Measurements from ENCODE around the gene ADAM15. TPM values are rescaled to one million over a fixed set of nuclear protein-coding genes. Genes with fewer than 3 reads are reported as not detected.

Gene ADAM15
- total RNA-seq, 1 experiment from 2014 or later: 30.6 TPM

- Mint-ChIP-seq H3K4me1 (peaks cover 16 to 26% of the 10 kb centered on the region in 2 experiments), H3K9me3 (no peaks in the 10 kb centered on the region; a peak in 1 of 5 replicates), H3K4me3 (peak overlapping the region; percentile 66 to 85), H3K27ac (0 out of 7 replicates have a peak overlapping the region, but pooled peaks of 1 of the 3 experiments have one; percentile 77), H3K36me3 (ENCODE audit: insufficient read depth in 1 of 3, low read depth in 3 of 3) (peaks cover 7 to 20% (median 19%) of the 10 kb centered on the region in 3 experiments; a peak in 6 of 7 replicates), H3K27me3 (ENCODE audit: low read depth) (peaks cover 2% of the 10 kb centered on the region)
- Histone ChIP-seq H3K23ac (ENCODE audit: insufficient read length, low read depth, low read length) (no peak overlapping the region), H3K9me3 (ENCODE audit: control insufficient read depth, low read depth, low read length) (no peaks in the 10 kb centered on the region), H2BK5ac (ENCODE audit: insufficient read length, low read length) (no peak overlapping the region), H2BK120ac (ENCODE audit: low read depth, low read length, poor library complexity, severe bottlenecking) (no peak overlapping the region), H3K23me2 (ENCODE audit: insufficient read length, low read depth, low read length, poor library complexity, severe bottlenecking) (peaks cover 17% of the 10 kb centered on the region), H3K4me1 (ENCODE audit: insufficient read depth, low read length) (peaks cover 3% of the 10 kb centered on the region; the same call in 1 of the 2 replicates), H3K18ac (ENCODE audit: insufficient read length, low read depth, low read length) (no peak overlapping the region), H2BK12ac (ENCODE audit: insufficient read length, low read depth, low read length) (no peak overlapping the region), H4K8ac (replicated peaks; ENCODE audit: insufficient read length, low read depth, low read length) (no peak overlapping the region), H2BK15ac (ENCODE audit: low read depth, low read length) (no peak overlapping the region), H3K9ac (ENCODE audit: extremely low read depth, insufficient read length, low read length) (no peak overlapping the region), H3K4me2 (ENCODE audit: insufficient read depth, insufficient read length, low read length) (peak overlapping the region; percentile 82), H3T11ph (ENCODE audit: low read length) (no peak overlapping the region), H3K4ac (ENCODE audit: low read depth, low read length) (no peak overlapping the region), H3K14ac (ENCODE audit: insufficient read depth, low read length) (no peak overlapping the region), H3K79me2 (ENCODE audit: insufficient read depth, low read length) (no peaks in the 10 kb centered on the region; the same call in 1 of the 2 replicates), H4K5ac (ENCODE audit: insufficient read length, low read depth, low read length) (no peak overlapping the region), H2AK5ac (ENCODE audit: insufficient read length, low read length) (no peak overlapping the region), H4K91ac (ENCODE audit: insufficient read length, low read depth, low read length) (no peak overlapping the region), H3K27me3 (ENCODE audit: insufficient read depth, low read length) (no peaks in the 10 kb centered on the region), H4K20me1 (ENCODE audit: control insufficient read depth, insufficient read depth, insufficient read length) (no peaks in the 10 kb centered on the region), H3K56ac (ENCODE audit: insufficient read length, low read depth, low read length) (no peak overlapping the region), H3K27ac (ENCODE audit: insufficient read length, low read depth, low read length) (no peak overlapping the region), H3K79me1 (ENCODE audit: insufficient read depth, low read depth, low read length, poor library complexity, severe bottlenecking) (no peaks in the 10 kb centered on the region), H2BK20ac (ENCODE audit: low read depth, low read length, poor library complexity, severe bottlenecking) (no peak overlapping the region), H2AFZ (ENCODE audit: low read length) (no peak overlapping the region)
- peak; percentile 87 for DNase-seq
- peak; percentile 77 for TF ChIP-seq CTCF (conservative IDR thresholded peaks at IDR 0.05)
- no CpG with 5 or more reads among the region's 46 CpGs for WGBS (ENCODE audit: extremely low coverage, insufficient read length, low lambda C conversion rate)
Observed at GRCh38 chr1:155062702-155063411, 11.7 kb downstream of the ADAM15 start.
